HFF-Myc (cell line): ENCODE results near the gene GSX1.

ENCODE experiments used
- DNase-seq: peaks from one replicate; pipeline ENCODE4 v3.0.0-alpha.2; 2011; ENCODE audit warnings: low read depth; ENCODE audit errors: extremely low read depth
- H3K4me3 ChIP-seq: replicated peaks from 2 replicates; pipeline ENCODE4 v1.5.1; 2011; ENCODE audit warnings: low read depth, mild to moderate bottlenecking, control low read depth, low read length
- CTCF ChIP-seq: IDR thresholded peaks from 2 replicates; pipeline ENCODE4 v1.5.1; 2012; ENCODE audit warnings: mild to moderate bottlenecking, low read depth, low read length, control low read depth; ENCODE audit errors: missing control alignments

The GSX1 gene

DNA sequence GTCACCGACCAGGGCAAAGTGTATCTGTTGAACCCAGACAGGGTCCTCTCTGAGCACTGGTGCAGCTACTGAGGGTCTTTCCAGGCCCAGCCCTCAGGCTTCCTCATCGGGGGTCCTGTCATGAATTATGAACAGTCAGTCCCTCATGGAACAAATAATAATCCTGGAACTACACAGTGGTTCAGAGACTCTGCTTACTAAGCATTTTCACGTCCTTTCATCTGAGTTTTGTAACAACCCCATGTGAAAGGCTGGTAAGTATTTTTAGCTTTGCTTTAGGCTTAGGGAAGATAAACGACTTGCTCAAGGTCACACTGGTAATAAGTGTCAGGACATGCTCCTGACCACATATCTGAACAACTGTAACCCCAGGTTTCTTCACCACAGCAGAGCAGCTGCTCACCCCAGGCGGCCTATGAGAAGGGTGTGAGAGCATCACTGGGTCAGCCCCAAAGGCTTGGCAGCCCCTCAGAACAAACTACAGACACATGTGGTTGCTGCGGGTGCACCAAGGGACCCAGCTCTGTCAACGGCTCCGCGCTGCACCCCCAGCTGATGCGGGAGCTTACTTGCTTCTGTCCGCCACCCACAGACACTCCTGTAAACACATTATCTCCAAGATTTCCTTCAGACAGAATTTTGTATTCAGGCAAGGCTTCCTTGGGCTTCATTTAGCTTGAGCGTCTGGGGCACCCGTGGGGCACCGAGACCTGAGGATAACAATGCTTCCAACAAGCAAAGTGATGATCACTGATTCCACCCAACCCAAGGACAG lies 19.4 kb upstream of the GSX1 start:
- no peak for TF ChIP-seq CTCF
- DNase-seq: no peak

GRCh38 chr13:27774169-27774568 lies 18.1 kb upstream of the GSX1 start:
- H3K4me3 ChIP-seq: no peak overlapping the region
- no peak for TF ChIP-seq CTCF
- DNase-seq: no peak

More for the DNA sequence above, 19.4 kb upstream of the GSX1 start:
- no peak overlapping the region for H3K4me3 ChIP-seq

DNA sequence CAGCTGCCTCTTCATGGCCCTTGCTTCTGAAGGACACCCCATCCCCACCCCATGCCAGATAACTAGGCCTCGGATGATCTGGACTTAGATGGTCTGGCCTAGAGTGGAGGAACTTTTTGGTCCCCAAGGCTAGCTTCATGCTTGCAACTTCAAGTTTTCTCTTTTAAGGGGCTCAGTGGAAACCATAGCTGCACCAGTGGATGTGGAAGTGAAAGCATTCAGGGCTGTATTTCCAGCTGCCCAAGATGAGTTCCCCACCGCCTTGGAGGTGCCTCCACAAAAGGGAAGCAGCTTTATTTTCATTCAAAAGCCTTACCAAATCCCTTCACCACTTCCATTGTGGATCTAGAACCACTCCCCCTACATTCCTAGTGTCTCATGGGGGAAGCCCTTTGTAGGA lies 17.6 kb upstream of the GSX1 start:
- no peak for DNase-seq
- TF ChIP-seq CTCF: no peak

DNA sequence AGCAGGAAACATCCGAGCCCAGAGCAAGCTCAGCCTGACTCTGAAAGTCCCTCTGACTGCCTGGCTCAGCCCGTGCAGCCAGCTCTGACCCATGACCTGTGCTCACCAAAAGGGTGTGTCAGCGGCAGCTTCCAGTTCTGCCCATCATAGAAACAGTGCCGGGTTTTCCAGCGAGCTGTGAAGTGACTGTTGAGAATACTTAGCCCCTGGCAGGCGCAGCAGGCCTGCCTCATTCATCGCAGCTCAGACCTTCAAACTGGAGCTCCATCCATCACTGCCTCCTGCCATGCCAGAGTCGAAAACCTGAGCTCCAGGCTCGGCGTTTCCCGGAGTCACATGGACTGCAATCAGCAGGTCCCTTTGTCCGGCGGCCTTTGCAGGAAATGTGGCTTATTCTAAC lies 16.3 kb upstream of the GSX1 start:
- no peak overlapping the region for H3K4me3 ChIP-seq
- TF ChIP-seq CTCF: no peak
- DNase-seq: no peak

More for the DNA sequence above, 17.6 kb upstream of the GSX1 start:
- H3K4me3 ChIP-seq: no peak overlapping the region

GRCh38 chr13:27782151-27782550 lies 10.1 kb upstream of the GSX1 start:
- no peak for TF ChIP-seq CTCF
- DNase-seq: no peak
- H3K4me3 ChIP-seq: no peak overlapping the region

DNA sequence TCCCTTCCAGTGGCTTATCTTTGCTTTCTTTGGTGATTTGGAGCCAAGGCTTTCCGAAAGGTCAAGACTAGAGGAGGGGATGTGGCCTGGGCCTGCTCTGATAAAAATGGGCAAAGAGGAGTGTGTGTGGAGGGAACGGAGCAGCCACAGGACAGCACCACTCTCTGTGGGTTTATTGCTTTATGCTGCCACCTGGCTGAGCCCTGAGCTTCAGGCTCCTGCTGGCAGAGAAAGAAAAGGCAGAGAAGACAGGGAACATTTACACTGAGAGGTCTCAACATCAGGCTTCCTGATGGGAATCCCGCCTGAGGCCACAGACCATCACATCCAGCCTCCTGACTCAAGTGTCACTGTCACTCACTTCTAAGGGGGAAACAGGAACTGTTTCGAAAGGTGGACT lies 9.2 kb upstream of the GSX1 start:
- peak; percentile 11 for TF ChIP-seq CTCF

DNA sequence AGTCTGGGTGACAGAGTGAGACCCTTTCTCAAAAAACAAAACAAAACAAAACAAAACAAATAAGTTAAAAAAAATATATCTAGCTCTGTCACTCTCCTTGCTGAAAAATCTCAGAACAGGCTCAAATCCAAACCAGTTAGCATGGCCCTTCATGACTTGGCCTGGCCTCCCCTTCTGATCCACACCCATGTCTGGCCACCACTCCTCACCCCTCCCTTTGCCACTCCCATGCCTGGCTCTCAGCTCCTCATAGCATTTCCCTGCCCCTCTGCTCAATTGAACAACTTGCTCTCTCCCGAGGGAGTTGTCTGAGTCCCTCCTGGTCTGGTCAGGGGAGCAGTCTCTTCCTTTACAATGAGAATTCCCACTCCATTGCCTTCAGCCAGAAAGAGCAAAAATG lies 4.0 kb upstream of the GSX1 start:
- no peak for TF ChIP-seq CTCF
- H3K4me3 ChIP-seq: no peak overlapping the region
- no peak for DNase-seq

More for the DNA sequence above, 9.2 kb upstream of the GSX1 start:
- no peak overlapping the region for H3K4me3 ChIP-seq
- no peak for DNase-seq
